GM12878 (cell line): Measurements from ENCODE around the gene GLT8D1. TPM values are rescaled to one million over a fixed set of nuclear protein-coding genes. Genes with fewer than 3 reads are reported as not detected.

Experiments
- ATAC-seq: fragments of 200-7000 bp; cut with Tn5 transposase; 3 replicates; pipeline ENCODE4 v1.9.1; 2020; ENCODE audit warnings: mild to moderate bottlenecking, moderate library complexity
- BruUV-seq: library from RNA; stranded (reverse); fragments of 400-500 nt; replicated peaks from 2 replicates; lab custom pipeline; 2021; lab: Mats Ljungman, UMichigan
- CTCF ChIA-PET: fragments of 300-600 bp; sonication (Branson Sonifier 250); formaldehyde crosslinking; extraction: SDS; loops from one replicate; lab custom pipeline; 2021; ENCODE audit warnings: inconsistent platforms; lab: Yijun Ruan, JAX
- POLR2A ChIA-PET: fragments of 350-600 bp; formaldehyde crosslinking; extraction: SDS; loops from one replicate; lab custom pipeline; 2021; ENCODE audit warnings: inconsistent platforms; lab: Charles Lee
- RAD21 ChIA-PET: fragments of 300-600 bp; sonication (Branson Sonifier 250); formaldehyde crosslinking; loops from one replicate; lab custom pipeline; 2023; ENCODE audit warnings: antibody characterized with exemption; ENCODE audit not compliant: unreplicated experiment; lab: Charles Lee
- SMC1A ChIA-PET: fragments of 300-600 bp; sonication (Branson Sonifier 250); formaldehyde crosslinking; loops from one replicate; lab custom pipeline; 2023; ENCODE audit not compliant: unreplicated experiment, uncharacterized antibody; lab: Charles Lee
- DNase-seq: peaks from one replicate; pipeline ENCODE4 v3.0.0-alpha.2; 2011; ENCODE audit warnings: low read depth, low spot score
- FAIRE-seq: peaks from 3 replicates; lab custom pipeline; 2011; peaks lifted over from hg19 to GRCh38; lab: Jason Lieb, UNC
- H2AFZ ChIP-seq: 2 replicates; pipeline ENCODE4 v1.6.0; 2011; ENCODE audit warnings: low read depth, low read length, control low read depth; ENCODE audit not compliant: control insufficient read depth
- H3K27ac ChIP-seq: 2 replicates; pipeline ENCODE4 v1.5.1; 2011; ENCODE audit warnings: control low read depth; ENCODE audit not compliant: control insufficient read depth, insufficient read depth
- H3K27me3 ChIP-seq, 2 experiments: replicated peaks in 1 of 2; 2 replicates each; pipeline versions ENCODE4 v1.6.0 to v1.6.1; 2011; ENCODE audit warnings: low read length in 1 of 2; ENCODE audit not compliant: control insufficient read depth in 2 of 2, insufficient read depth in 2 of 2
- H3K36me3 ChIP-seq, 2 experiments: 2 replicates each; pipeline ENCODE4 v1.5.1; 2011; ENCODE audit warnings: low read length in 1 of 2; ENCODE audit not compliant: control insufficient read depth in 2 of 2, insufficient read depth in 2 of 2
- H3K4me1 ChIP-seq: 2 replicates; pipeline ENCODE4 v1.6.1; 2011; ENCODE audit warnings: mild to moderate bottlenecking, low read length, moderate library complexity, mixed read lengths; ENCODE audit not compliant: control insufficient read depth, insufficient read depth
- H3K4me2 ChIP-seq: 2 replicates; pipeline ENCODE4 v1.6.0; 2011; ENCODE audit warnings: control low read depth; ENCODE audit not compliant: control insufficient read depth, insufficient read depth
- H3K4me3 ChIP-seq: fragments of 200-600 bp; sonication (generic); 2 replicates; pipeline ENCODE4 v1.5.1; 2016
- H3K79me2 ChIP-seq: 2 replicates; pipeline ENCODE4 v1.6.0; 2011; ENCODE audit warnings: low read length; ENCODE audit not compliant: control insufficient read depth, insufficient read depth
- H3K9ac ChIP-seq: 2 replicates; pipeline ENCODE4 v1.8.0; 2011; ENCODE audit warnings: low read length, control low read depth, mixed read lengths; ENCODE audit not compliant: control insufficient read depth, insufficient read depth
- H3K9me3 ChIP-seq: replicated peaks from 3 replicates; pipeline ENCODE4 v1.5.1; 2011; ENCODE audit warnings: mild to moderate bottlenecking, low read length; ENCODE audit not compliant: control insufficient read depth, insufficient read depth
- H4K20me1 ChIP-seq: 2 replicates; pipeline ENCODE4 v1.6.0; 2011; ENCODE audit not compliant: control insufficient read depth, insufficient read depth
- DPF2 ChIP-seq: fragments of 450-650 bp; IDR thresholded peaks from 2 replicates; pipeline ENCODE4 v1.6.1; 2017; ENCODE audit warnings: mild to moderate bottlenecking
- HDAC2 ChIP-seq: fragments of 200-600 bp; sonication (generic); IDR thresholded peaks from 2 replicates; pipeline ENCODE4 v1.6.1; 2017
- MEF2B ChIP-seq: fragments of 450-650 bp; IDR thresholded peaks from 2 replicates; pipeline ENCODE4 v1.6.1; 2018; ENCODE audit warnings: mild to moderate bottlenecking, moderate library complexity; ENCODE audit not compliant: partially characterized antibody, poor library complexity, severe bottlenecking
- NFYA ChIP-seq: IDR thresholded peaks from 2 replicates; pipeline ENCODE4 v1.6.1; 2011; ENCODE audit warnings: low read depth, mild to moderate bottlenecking, low read length, improper control_type of control experiment, borderline replicate concordance
- RBBP5 ChIP-seq: fragments of 200-600 bp; sonication (generic); conservative IDR thresholded peaks from 2 replicates; pipeline ENCODE4 v1.6.1; 2016
- RUNX3 ChIP-seq: IDR thresholded peaks from 2 replicates; pipeline ENCODE4 v1.6.1; 2012; ENCODE audit warnings: low read length, inconsistent platforms
- ZNF592 ChIP-seq: fragments of 450-650 bp; IDR thresholded peaks from 2 replicates; pipeline ENCODE4 v1.6.1; 2017; ENCODE audit warnings: mild to moderate bottlenecking, moderate library complexity
- WGBS: methylation state at CpG from one replicate; pipeline ENCODE4 v1.1.6; 2016; ENCODE audit warnings: low lambda C conversion rate; ENCODE audit not compliant: insufficient replicate concordance, insufficient coverage; ENCODE audit errors: missing lambda C conversion rate; 5-methylcytosine and 5-hydroxymethylcytosine counted together
- in situ Hi-C: fragments of 300-500 bp; cut with MboI; formaldehyde crosslinking; loops from 9 replicates; pipeline ENCODE4 v1.14.3; 2018; ENCODE audit warnings: mixed read lengths
- intact Hi-C: fragments of 100-400 bp; cut with micrococcal nuclease; formaldehyde crosslinking; loops from one replicate; pipeline ENCODE4 v1.14.2; 2022; ENCODE audit not compliant: unreplicated experiment
- polyA plus RNA-seq, 11 experiments: library from polyadenylated mRNA; depleted of rRNA in 4 of 11; unstranded in 6 of 11; stranded (reverse) in 5 of 11; fragments of >200 nt; fragmentation: Nextera tagmentation in 4 of 11; fragmentation: Illumina TruSeq in 1 of 11; extraction: Ambion mirVana in 4 of 11; extraction: Trizol in 1 of 11; gene quantifications; 1 replicate in 1 of 11; 2 replicates in 10 of 11; pipeline versions ENCODE4 v1.2.1 to v1.2.3, GENCODE V29; 2011 to 2016; ENCODE audit warnings: inconsistent platforms in 2 of 11, missing spikeins in 2 of 11, low read depth in 1 of 11
- total RNA-seq, 4 experiments: library from RNA; depleted of rRNA in 3 of 4; stranded (reverse); fragments of >200 nt in 3 of 4; fragmentation: Illumina TruSeq in 1 of 4; extraction: Trizol in 1 of 4; gene quantifications; 2 replicates each; pipeline versions ENCODE4 v1.2.1 to v1.2.3, GENCODE V29; 2013 to 2021

GLT8D1 gene
- total and polyA plus RNA-seq, 10 of the 15 experiments (the other 5 are each of a cell fraction or from before 2014, with no cell fraction given), result 25.3 to 73.4 (median 48.4) TPM

- ChIA-PET RAD21 (no interaction called here), POLR2A (interaction anchor here (1.5 kb wide), 1 partner anchor 153 kb away, joined by 5 read pairs; no protein-coding TSS in a partner anchor), CTCF (interaction anchor here (1.3 to 4.4 kb wide), 3 partner anchors 49 to 153 kb away, joined by 4 to 25 read pairs (median 5); no protein-coding TSS in a partner anchor), SMC1A (interaction anchor here (1.6 kb wide), 1 partner anchor 82 kb away, joined by 3 read pairs; no protein-coding TSS in a partner anchor)
- Histone ChIP-seq H2AFZ (no peak overlapping the region), H3K4me1 (no peaks in the 10 kb centered on the region), H3K79me2 (no peaks in the 10 kb centered on the region), H3K4me2 (no peak overlapping the region), H3K27ac (no peak overlapping the region), H3K9ac (no peak overlapping the region), H4K20me1 (no peaks in the 10 kb centered on the region), H3K4me3 (no peak overlapping the region), H3K27me3 (no peaks in the 10 kb centered on the region), H3K9me3 (no peaks in the 10 kb centered on the region; the same call in 2 of the 3 replicates), H3K36me3 (peaks cover 0 to 6% of the 10 kb centered on the region in 2 experiments; a peak in 2 of 4 replicates)
- in situ Hi-C loops (no loop called here), intact Hi-C loops (loop anchor here (5.0 kb wide), 1 partner anchor 193 kb away; no protein-coding TSS in a partner anchor)
- WGBS, result 89% methylated on average over 1 of the region's 1 CpG
- no peak for FAIRE-seq
- no TSS peak for BruUV-seq
- TF ChIP-seq NFYA (no peak), DPF2 (no peak), MEF2B (no peak), RBBP5 (no peak), HDAC2 (no peak), ZNF592 (no peak), RUNX3 (no peak)
- DNase-seq, result no peak
- no peak for ATAC-seq
Observed at GRCh38 chr3:52739730-52740129, 34.1 kb upstream of the GLT8D1 start.
